K562 (cell line): ENCODE results near the gene ZBTB32.

Experiments
- CHD4 ChIP-seq: fragments of 200-600 bp; sonication (generic); IDR thresholded peaks from 3 replicates; pipeline ENCODE4 v1.6.1; 2012; ENCODE audit warnings: low read depth, mild to moderate bottlenecking, mixed read lengths, low read length, inconsistent platforms; ENCODE audit not compliant: insufficient read depth, insufficient replicate concordance, poor library complexity, severe bottlenecking
- EP300 ChIP-seq: IDR thresholded peaks from 2 replicates; pipeline ENCODE4 v1.6.1; 2012; ENCODE audit warnings: low read length, improper control_type of control experiment
- KLF6 ChIP-seq: fragments of 250-450 bp; sonication (Bioruptor Pico); IDR thresholded peaks from 2 replicates; pipeline ENCODE4 v1.4.0; 2020; ENCODE audit warnings: mild to moderate bottlenecking, moderate library complexity, borderline replicate concordance
- POLR2A ChIP-seq: fragments of 450-650 bp; conservative IDR thresholded peaks from 2 replicates; pipeline ENCODE4 v1.6.1; 2016
- RFX1 ChIP-seq: fragments of 450-650 bp; IDR thresholded peaks from 2 replicates; pipeline ENCODE4 v1.6.1; 2016; ENCODE audit warnings: mild to moderate bottlenecking, moderate library complexity
- SMARCA5 ChIP-seq: fragments of 450-650 bp; IDR thresholded peaks from 2 replicates; pipeline ENCODE4 v1.6.1; 2016
- SP1 ChIP-seq: sonication (generic); formaldehyde crosslinking; IDR thresholded peaks from 2 replicates; pipeline ENCODE4 v1.8.1; 2022; ENCODE audit warnings: mild to moderate bottlenecking, missing genetic modification reagents
- ZNF644 ChIP-seq: fragments of 200-800 bp; sonication (Bioruptor generic); IDR thresholded peaks from 2 replicates; pipeline ENCODE4 v1.6.1; 2016; ENCODE audit warnings: low read depth, missing genetic modification characterization, missing compliant biosample characterization
- TF ChIP-seq, protein P1 (sequence below), 3 experiments: fragments of 200-800 bp in 1 of 3; sonication (Bioruptor generic) in 1 of 3; sonication (generic) in 1 of 3; formaldehyde crosslinking in 1 of 3; IDR thresholded peaks; 2 replicates each; pipeline versions ENCODE4 v1.6.1 to v1.8.0; 2016 to 2022; ENCODE audit warnings: mild to moderate bottlenecking in 2 of 3, missing compliant biosample characterization in 2 of 3, missing genetic modification characterization in 2 of 3, missing genetic modification reagents in 1 of 3

DNA sequence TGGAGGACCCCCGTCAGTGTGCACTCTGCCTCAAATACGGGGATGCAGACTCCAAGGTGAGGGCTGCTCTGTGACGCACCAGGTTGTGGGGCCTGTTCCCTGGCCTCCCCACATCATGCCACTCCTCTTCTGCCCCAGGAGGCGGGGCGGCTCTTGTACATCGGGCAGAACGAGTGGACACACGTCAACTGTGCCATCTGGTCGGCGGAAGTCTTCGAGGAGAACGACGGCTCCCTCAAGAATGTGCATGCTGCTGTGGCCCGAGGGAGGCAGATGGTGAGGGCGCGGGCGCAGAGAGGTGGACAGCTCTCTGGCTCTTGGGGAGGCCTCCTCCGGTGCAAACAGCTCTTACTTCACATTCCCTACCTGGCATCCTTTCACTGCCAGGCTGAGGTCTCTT is 24.7 kb downstream of the ZBTB32 start:
- TF ChIP-seq POLR2A (no peak), KLF6 (CRISPR knock-in tag) (no peak), SMARCA5 (no peak), ZNF644 (no peak), RFX1 (no peak), CHD4 (no peak), SP1 (no peak), EP300 (no peak)
- TF ChIP-seq, protein P1, sequence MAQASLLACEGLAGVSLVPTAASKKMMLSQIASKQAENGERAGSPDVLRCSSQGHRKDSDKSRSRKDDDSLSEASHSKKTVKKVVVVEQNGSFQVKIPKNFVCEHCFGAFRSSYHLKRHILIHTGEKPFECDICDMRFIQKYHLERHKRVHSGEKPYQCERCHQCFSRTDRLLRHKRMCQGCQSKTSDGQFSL (CRISPR knock-in tag; IDR thresholded peaks at IDR 0.05) = no peak
- TF ChIP-seq, protein P1 (tag; IDR thresholded peaks at IDR 0.05) = no peak
